Karpas-422 (cell line): ENCODE results near the gene JPH2. TPM values are rescaled to one million over a fixed set of nuclear protein-coding genes. Genes with fewer than 3 reads are reported as not detected.

ENCODE experiments used
- DNase-seq: peaks from one replicate; pipeline ENCODE4 v3.0.0-alpha.2; 2015
- H2AFZ ChIP-seq: fragments of 200-600 bp; sonication (generic); 2 replicates; pipeline ENCODE4 v1.6.1; 2014; ENCODE audit warnings: antibody characterized with exemption, low read length, mixed read lengths
- H3K27ac ChIP-seq: fragments of 200-600 bp; sonication (generic); 2 replicates; pipeline ENCODE4 v1.5.1; 2014; ENCODE audit warnings: mild to moderate bottlenecking, low read length, moderate library complexity
- H3K27me3 ChIP-seq: fragments of 200-600 bp; sonication (generic); 2 replicates; pipeline ENCODE4 v1.6.1; 2014; ENCODE audit warnings: low read length, mixed read lengths
- H3K36me3 ChIP-seq: fragments of 200-600 bp; sonication (generic); 2 replicates; pipeline ENCODE4 v1.6.1; 2014; ENCODE audit warnings: low read length, mixed read lengths; ENCODE audit not compliant: insufficient read depth
- H3K4me1 ChIP-seq: fragments of 200-600 bp; sonication (generic); 2 replicates; pipeline ENCODE4 v1.6.1; 2014; ENCODE audit warnings: mild to moderate bottlenecking, low read length, mixed read lengths
- H3K4me2 ChIP-seq: fragments of 200-600 bp; sonication (generic); 2 replicates; pipeline ENCODE4 v1.6.1; 2014; ENCODE audit warnings: low read length, low read depth, mild to moderate bottlenecking; ENCODE audit not compliant: poor library complexity, severe bottlenecking
- H3K4me3 ChIP-seq: fragments of 200-600 bp; sonication (generic); 2 replicates; pipeline ENCODE4 v1.5.1; 2014; ENCODE audit warnings: mild to moderate bottlenecking, antibody characterized with exemption, low read length, mixed read lengths
- H3K79me2 ChIP-seq: fragments of 200-600 bp; sonication (generic); 2 replicates; pipeline ENCODE4 v1.6.1; 2014; ENCODE audit warnings: mild to moderate bottlenecking, low read length, mixed read lengths
- H3K9ac ChIP-seq: fragments of 200-600 bp; sonication (generic); 2 replicates; pipeline ENCODE4 v1.6.0; 2014; ENCODE audit warnings: low read length
- H3K9me2 ChIP-seq: fragments of 200-600 bp; sonication (generic), shearing (Covaris generic); replicated peaks from 2 replicates; pipeline ENCODE4 v1.6.0; 2014; ENCODE audit warnings: mild to moderate bottlenecking, low read length, moderate library complexity; ENCODE audit not compliant: insufficient read depth
- H3K9me3 ChIP-seq: fragments of 300-700, 200-600 bp; sonication (generic); 2 replicates; pipeline ENCODE4 v1.6.1; 2014; ENCODE audit warnings: low read length, mixed read lengths
- H4K20me1 ChIP-seq: fragments of 200-600 bp; sonication (generic); 2 replicates; pipeline ENCODE4 v1.6.1; 2014; ENCODE audit warnings: mild to moderate bottlenecking, antibody characterized with exemption, low read length, low read depth; ENCODE audit not compliant: insufficient read depth
- total RNA-seq: library from RNA; depleted of rRNA; stranded (reverse); fragments of >200 nt; shearing (Covaris generic); gene quantifications from 2 replicates; pipeline ENCODE4 v1.2.3, GENCODE V29; 2014; ENCODE audit warnings: low replicate concordance

The JPH2 gene
- total RNA-seq, 1 experiment from 2014 or later, result not detected

DNA sequence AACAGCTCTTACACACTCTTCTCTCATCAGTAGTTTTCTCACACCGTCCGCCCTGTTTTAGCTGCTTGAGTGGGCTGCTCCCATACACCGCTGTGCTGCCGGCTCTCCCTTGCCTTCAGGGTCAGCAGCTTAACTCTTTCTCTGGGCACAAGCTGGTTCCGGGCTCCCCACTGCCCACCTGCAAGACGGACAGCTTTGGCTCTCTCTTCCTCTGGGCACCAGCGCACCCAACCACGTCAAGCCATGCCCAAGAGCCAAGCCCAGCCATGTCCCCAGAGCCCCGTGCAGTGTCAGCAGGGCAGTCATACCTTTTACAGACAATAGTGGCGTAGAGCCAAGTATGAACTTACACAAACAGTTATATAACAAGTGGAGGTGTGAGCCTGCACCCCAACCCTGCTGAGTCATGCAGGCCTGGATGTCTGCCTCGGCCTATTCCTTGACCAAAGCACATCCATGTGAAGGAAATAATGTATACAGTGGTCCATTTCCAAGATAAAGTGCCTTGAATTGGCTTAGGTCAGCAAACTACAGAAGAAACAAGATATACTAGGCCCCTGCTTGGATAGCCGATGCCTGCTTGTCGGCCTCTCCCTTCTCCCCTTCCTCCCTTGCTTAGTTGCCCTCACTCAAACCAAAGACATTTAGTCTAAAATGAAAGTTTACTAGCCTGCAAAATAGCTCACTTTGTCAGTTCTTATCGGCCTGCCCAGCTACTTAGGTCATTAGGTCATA is 89.3 kb downstream of the JPH2 start:
- Histone ChIP-seq H2AFZ (no peak overlapping the region), H3K4me1 (peaks cover 12% of the 10 kb centered on the region), H3K27me3 (no peaks in the 10 kb centered on the region), H3K36me3 (no peaks in the 10 kb centered on the region), H3K9me3 (no peaks in the 10 kb centered on the region), H3K27ac (no peak overlapping the region), H3K4me3 (no peak overlapping the region), H3K9ac (no peak overlapping the region), H3K9me2 (no peaks in the 10 kb centered on the region), H3K79me2 (no peaks in the 10 kb centered on the region), H4K20me1 (no peaks in the 10 kb centered on the region), H3K4me2 (no peak overlapping the region)
- DNase-seq, result no peak

DNA sequence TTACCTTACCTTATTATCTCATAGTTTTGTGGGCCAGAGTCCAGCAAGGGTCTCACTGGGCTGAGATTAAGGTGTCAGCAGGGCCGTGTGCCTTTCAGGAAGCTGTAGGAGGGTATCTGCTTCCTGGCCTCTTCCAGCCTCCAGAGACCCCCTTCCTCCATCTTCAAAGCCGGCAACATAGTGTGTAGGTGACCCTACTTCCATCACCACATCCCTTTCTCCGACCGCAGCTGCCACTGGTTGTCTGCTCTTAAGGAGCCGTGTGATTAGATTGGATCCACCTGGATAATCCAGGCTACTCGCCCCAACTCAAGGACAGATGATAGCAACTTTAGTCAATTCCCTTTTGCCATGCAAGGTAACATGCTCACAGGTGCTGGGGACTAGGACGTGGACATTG is 91.2 kb downstream of the JPH2 start:
- DNase-seq, result no peak

DNA sequence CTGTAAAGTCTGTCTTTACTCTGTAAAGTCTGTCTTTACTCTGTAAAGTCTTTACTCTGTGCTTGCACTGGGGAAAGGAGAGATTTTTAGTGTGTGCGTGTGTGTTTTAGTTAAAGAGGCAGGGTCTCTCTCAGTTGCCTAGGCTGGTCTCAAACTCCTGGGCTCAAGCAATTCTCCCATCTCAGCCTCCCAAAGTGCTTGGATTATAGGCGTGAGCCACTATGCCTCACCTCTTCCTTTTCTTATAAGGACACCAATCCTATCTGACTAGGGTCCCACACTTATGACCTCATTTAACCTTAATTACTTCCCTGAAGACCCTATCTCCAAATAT is 93.8 kb downstream of the JPH2 start:
- no peak overlapping the region for H3K9ac ChIP-seq
- H3K9me3 ChIP-seq, result no peaks in the 10 kb centered on the region
- H2AFZ ChIP-seq, result no peak overlapping the region
- no peaks in the 10 kb centered on the region for H3K27me3 ChIP-seq
- H3K79me2 ChIP-seq, result no peaks in the 10 kb centered on the region
- no peak for DNase-seq
- H3K36me3 ChIP-seq, result no peaks in the 10 kb centered on the region
- no peak overlapping the region for H3K4me2 ChIP-seq
- no peaks in the 10 kb centered on the region for H4K20me1 ChIP-seq
- peaks cover 27% of the 10 kb centered on the region for H3K4me1 ChIP-seq
- H3K27ac ChIP-seq, result no peak overlapping the region
- H3K9me2 ChIP-seq, result no peaks in the 10 kb centered on the region
- H3K4me3 ChIP-seq, result no peak overlapping the region

More for the DNA sequence above, 91.2 kb downstream of the JPH2 start:
- Histone ChIP-seq H3K4me3 (no peak overlapping the region), H3K9ac (no peak overlapping the region), H3K4me1 (peaks cover 15% of the 10 kb centered on the region), H3K9me2 (no peaks in the 10 kb centered on the region), H3K9me3 (no peaks in the 10 kb centered on the region), H4K20me1 (no peaks in the 10 kb centered on the region), H3K36me3 (no peaks in the 10 kb centered on the region), H3K4me2 (no peak overlapping the region), H2AFZ (no peak overlapping the region), H3K27ac (no peak overlapping the region), H3K79me2 (no peaks in the 10 kb centered on the region), H3K27me3 (no peaks in the 10 kb centered on the region)

DNA sequence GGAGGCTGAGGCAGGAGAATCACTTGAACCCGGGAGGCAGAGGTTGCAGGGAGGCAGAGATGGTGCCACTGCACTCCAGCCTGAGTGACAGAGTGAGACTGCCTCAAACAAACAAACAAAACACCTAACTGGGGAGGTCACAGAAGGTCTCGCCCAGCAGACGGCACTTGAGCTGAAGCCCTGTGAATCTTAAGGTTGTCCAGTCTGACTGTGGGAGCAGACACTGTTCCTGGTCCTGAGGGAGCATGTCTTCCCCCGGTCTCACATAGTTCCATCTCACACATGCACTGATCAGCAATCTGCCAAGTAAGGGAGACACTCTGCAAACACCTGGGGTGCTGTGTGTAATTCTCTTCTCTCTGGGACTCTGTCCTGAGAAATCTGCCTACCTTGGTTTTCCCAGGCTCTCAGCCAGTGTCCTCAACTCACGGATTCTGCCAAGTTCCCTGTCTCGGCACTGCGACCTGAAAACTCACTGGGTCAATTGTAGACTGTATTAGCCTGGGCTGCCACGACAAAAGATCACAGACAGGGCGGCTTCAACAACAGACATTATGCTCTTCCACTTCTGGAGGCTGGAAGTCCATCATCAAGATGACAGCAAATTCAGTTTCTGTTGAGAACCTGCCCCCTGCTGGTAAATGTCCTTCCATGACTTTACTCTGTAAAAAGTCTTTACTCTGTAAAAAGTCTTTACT is 94.3 kb downstream of the JPH2 start:
- Histone ChIP-seq H3K4me2 (peak overlapping the region; percentile 10), H3K9me3 (no peaks in the 10 kb centered on the region), H3K9ac (no peak overlapping the region), H3K4me3 (no peak overlapping the region), H3K4me1 (peaks cover 27% of the 10 kb centered on the region), H3K9me2 (no peaks in the 10 kb centered on the region), H4K20me1 (no peaks in the 10 kb centered on the region), H3K36me3 (no peaks in the 10 kb centered on the region), H2AFZ (no peak overlapping the region; the same call in 1 of the 2 replicates), H3K27me3 (no peaks in the 10 kb centered on the region), H3K27ac (no peak overlapping the region), H3K79me2 (no peaks in the 10 kb centered on the region)
- DNase-seq, result peak; percentile 89

DNA sequence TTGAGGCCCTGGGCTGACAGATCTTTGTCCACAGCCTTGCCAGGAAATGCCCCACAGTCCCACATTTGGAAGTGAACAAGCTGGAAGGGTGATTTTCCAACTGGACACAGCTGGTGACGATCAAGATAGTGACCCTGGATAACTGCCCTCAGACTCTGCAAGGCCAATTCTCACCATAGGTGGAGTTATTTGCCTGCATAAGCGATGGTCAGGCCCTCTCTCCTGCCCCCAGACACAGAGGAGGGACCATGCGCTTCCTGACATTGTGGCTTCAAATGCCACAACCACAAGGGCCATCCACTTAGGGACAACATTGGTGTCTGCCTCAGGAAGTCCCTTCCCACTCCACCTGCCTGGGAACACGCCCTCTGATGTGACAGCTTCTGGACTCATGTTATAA is 96.0 kb downstream of the JPH2 start:
- H4K20me1 ChIP-seq, result no peaks in the 10 kb centered on the region
- no peak overlapping the region for H3K27ac ChIP-seq
- no peak overlapping the region for H3K4me2 ChIP-seq
- no peaks in the 10 kb centered on the region for H3K79me2 ChIP-seq
- no peaks in the 10 kb centered on the region for H3K9me3 ChIP-seq
- DNase-seq, result no peak
- no peak overlapping the region for H3K4me3 ChIP-seq
- H3K27me3 ChIP-seq, result no peaks in the 10 kb centered on the region
- no peaks in the 10 kb centered on the region for H3K9me2 ChIP-seq
- no peak overlapping the region for H2AFZ ChIP-seq
- H3K4me1 ChIP-seq, result peaks cover 27% of the 10 kb centered on the region
- no peaks in the 10 kb centered on the region for H3K36me3 ChIP-seq
- no peak overlapping the region for H3K9ac ChIP-seq

DNA sequence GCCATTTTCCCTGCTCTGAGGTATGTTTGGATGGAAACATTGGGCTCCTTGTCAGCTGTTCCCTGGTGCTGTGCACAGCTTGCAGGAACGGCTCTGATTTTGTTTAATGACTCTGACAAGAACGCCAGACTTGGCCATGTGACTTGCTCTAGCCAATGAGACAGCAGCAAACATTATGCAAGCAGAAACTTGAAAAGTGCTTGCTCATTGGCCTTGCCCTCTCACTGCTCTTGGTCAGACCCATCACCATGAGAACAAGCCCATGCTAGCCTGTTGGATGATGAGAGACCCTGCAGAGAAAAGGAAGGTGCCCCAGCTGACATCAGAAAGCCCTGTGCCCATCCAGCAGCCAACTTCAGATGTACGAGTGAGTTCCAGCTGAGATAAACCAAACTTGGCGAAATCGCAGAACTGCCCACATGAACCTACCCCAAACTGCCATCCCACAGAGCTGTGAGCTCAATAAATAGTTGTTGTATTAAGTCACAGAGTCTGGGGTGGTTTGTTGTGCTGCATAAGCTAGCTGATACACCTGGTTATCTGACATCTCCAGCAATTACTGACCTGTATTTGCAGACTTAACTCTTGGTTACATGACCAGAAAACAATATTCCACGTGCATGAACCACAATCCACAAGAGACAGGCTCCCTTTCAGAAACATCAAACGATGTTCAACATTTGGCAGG is 96.9 kb downstream of the JPH2 start:
- peak overlapping the region; percentile 50 for H3K4me3 ChIP-seq
- peaks cover 27% of the 10 kb centered on the region for H3K4me1 ChIP-seq
- H3K27me3 ChIP-seq, result no peaks in the 10 kb centered on the region
- peak; percentile 92 for DNase-seq
- H3K79me2 ChIP-seq, result no peaks in the 10 kb centered on the region
- H2AFZ ChIP-seq, result peak overlapping the region; percentile 59
- H3K9me3 ChIP-seq, result no peaks in the 10 kb centered on the region
- no peaks in the 10 kb centered on the region for H3K9me2 ChIP-seq
- no peaks in the 10 kb centered on the region for H4K20me1 ChIP-seq
- peak overlapping the region; percentile 73 for H3K4me2 ChIP-seq
- H3K9ac ChIP-seq, result peak overlapping the region; percentile 41
- H3K27ac ChIP-seq, result no peak overlapping the region
- no peaks in the 10 kb centered on the region for H3K36me3 ChIP-seq

DNA sequence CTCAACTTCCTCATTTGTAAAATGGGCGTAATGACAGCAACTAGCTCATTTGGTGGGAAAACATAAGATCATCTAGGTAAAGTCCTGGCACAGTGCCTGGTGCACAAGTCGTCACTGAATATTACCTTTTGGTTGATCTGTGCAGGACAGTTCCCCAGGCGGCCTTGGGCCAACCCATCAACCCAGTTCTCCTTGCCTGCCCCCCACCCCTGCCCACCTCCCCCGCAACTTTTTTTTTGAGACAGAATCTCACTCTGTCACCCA is 99.2 kb downstream of the JPH2 start:
- peaks cover 25% of the 10 kb centered on the region for H3K4me1 ChIP-seq
- H3K9me2 ChIP-seq, result no peaks in the 10 kb centered on the region
- DNase-seq, result no peak
- H3K9ac ChIP-seq, result no peak overlapping the region
- no peak overlapping the region for H3K27ac ChIP-seq
- no peak overlapping the region for H3K4me3 ChIP-seq
- H4K20me1 ChIP-seq, result no peaks in the 10 kb centered on the region
- H3K4me2 ChIP-seq, result no peak overlapping the region
- no peak overlapping the region for H2AFZ ChIP-seq
- no peaks in the 10 kb centered on the region for H3K79me2 ChIP-seq
- H3K9me3 ChIP-seq, result no peaks in the 10 kb centered on the region
- H3K27me3 ChIP-seq, result no peaks in the 10 kb centered on the region
- no peaks in the 10 kb centered on the region for H3K36me3 ChIP-seq

DNA sequence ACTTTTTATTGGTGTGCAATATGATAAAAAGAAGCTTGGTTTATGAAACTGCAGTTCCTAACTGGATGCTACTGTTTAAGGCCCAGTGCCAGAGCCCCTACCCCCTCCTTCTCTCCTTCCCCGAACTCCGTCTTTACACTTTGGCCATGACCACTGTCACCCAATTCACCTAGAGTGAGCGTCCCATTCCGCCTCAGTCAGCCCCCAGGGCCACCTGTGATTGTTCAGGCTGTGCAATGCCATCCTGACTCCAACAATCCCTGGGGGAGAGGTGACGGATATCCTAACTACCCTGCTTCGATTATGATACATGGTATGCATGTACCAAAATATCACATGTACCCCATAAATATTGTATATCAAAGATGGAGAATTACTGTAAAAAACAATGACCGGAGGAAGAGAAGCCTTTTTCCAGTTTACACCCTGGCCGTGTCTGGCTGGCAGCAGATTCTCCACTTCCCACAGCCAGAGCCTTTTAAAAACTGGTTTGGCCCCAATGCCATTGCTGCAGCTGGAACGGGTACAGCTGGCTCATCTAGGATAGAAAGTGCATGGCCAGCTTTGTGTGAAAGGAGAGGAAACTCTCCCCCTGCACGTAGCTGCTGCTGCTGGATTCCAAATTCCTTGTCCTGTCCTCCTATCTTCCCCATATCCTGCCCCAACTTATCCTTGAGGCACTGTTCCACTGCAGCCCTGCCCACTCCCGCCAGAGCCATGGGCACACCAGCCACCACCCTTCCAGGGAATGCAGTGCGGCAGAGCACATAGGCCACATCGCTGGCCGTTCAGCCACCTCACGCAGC is 99.7 kb downstream of the JPH2 start:
- Histone ChIP-seq H3K4me1 (peaks cover 22% of the 10 kb centered on the region), H3K27ac (no peak overlapping the region), H3K9ac (no peak overlapping the region), H3K9me3 (no peaks in the 10 kb centered on the region), H3K27me3 (no peaks in the 10 kb centered on the region), H3K9me2 (no peaks in the 10 kb centered on the region), H3K79me2 (no peaks in the 10 kb centered on the region), H4K20me1 (no peaks in the 10 kb centered on the region), H3K4me3 (no peak overlapping the region), H3K36me3 (no peaks in the 10 kb centered on the region), H2AFZ (no peak overlapping the region), H3K4me2 (no peak overlapping the region)
- no peak for DNase-seq
